HEK293 (cell line): ENCODE results near the gene STRIP1.

Source experiments
- REPIN1 ChIP-seq: fragments of 450-650 bp; formaldehyde crosslinking; IDR thresholded peaks from 2 replicates; pipeline ENCODE4 v1.5.1; 2017; ENCODE audit warnings: missing biosample characterization, missing genetic modification characterization, low read depth
- ZFP41 ChIP-seq: fragments of 450-650 bp; formaldehyde crosslinking; IDR thresholded peaks from 2 replicates; pipeline ENCODE4 v1.5.1; 2016; ENCODE audit warnings: missing biosample characterization, missing genetic modification characterization, borderline replicate concordance
- ZNF133 ChIP-seq: fragments of 450-650 bp; formaldehyde crosslinking; IDR thresholded peaks from 2 replicates; pipeline ENCODE4 v1.5.1; 2016; ENCODE audit warnings: missing biosample characterization, missing genetic modification characterization
- ZNF138 ChIP-seq: fragments of 450-650 bp; formaldehyde crosslinking; IDR thresholded peaks from 2 replicates; pipeline ENCODE4 v1.5.1; 2016; ENCODE audit warnings: missing biosample characterization, missing genetic modification characterization, borderline replicate concordance
- ZNF140 ChIP-seq: fragments of 450-650 bp; formaldehyde crosslinking; IDR thresholded peaks from 2 replicates; pipeline ENCODE4 v1.5.1; 2016; ENCODE audit warnings: missing biosample characterization, missing genetic modification characterization
- ZNF157 ChIP-seq: fragments of 450-650 bp; formaldehyde crosslinking; IDR thresholded peaks from 2 replicates; pipeline ENCODE4 v1.5.1; 2016; ENCODE audit warnings: missing biosample characterization, missing genetic modification characterization
- TF ChIP-seq, protein P1 (sequence below): fragments of 450-650 bp; formaldehyde crosslinking; optimal IDR thresholded peaks from 2 replicates; pipeline ENCODE3; 2016; ENCODE audit warnings: missing biosample characterization, mild to moderate bottlenecking, missing genetic modification characterization
- TF ChIP-seq, protein P2 (sequence below): fragments of 450-650 bp; formaldehyde crosslinking; IDR thresholded peaks from 2 replicates; pipeline ENCODE4 v1.5.1; 2016; ENCODE audit warnings: missing biosample characterization, missing genetic modification characterization
- TF ChIP-seq, protein P3 (sequence below): fragments of 450-650 bp; formaldehyde crosslinking; IDR thresholded peaks from 2 replicates; pipeline ENCODE4 v1.5.1; 2016; ENCODE audit warnings: missing biosample characterization, missing genetic modification characterization, borderline replicate concordance
- TF ChIP-seq, protein P4 (sequence below): fragments of 450-650 bp; formaldehyde crosslinking; IDR thresholded peaks from 2 replicates; pipeline ENCODE4 v1.5.1; 2016; ENCODE audit warnings: missing biosample characterization, missing genetic modification characterization
- TF ChIP-seq, protein P5 (sequence below): fragments of 450-650 bp; formaldehyde crosslinking; IDR thresholded peaks from 2 replicates; pipeline ENCODE4 v1.5.1; 2016; ENCODE audit warnings: missing biosample characterization, missing genetic modification characterization
- TF ChIP-seq, protein P6 (sequence below): fragments of 450-650 bp; formaldehyde crosslinking; IDR thresholded peaks from 2 replicates; pipeline ENCODE4 v1.5.1; 2016; ENCODE audit warnings: missing biosample characterization, missing genetic modification characterization
- TF ChIP-seq, protein P7 (sequence below): fragments of 450-650 bp; formaldehyde crosslinking; IDR thresholded peaks from 2 replicates; pipeline ENCODE4 v1.5.1; 2016; ENCODE audit warnings: missing biosample characterization, missing genetic modification characterization, low read depth

DNA sequence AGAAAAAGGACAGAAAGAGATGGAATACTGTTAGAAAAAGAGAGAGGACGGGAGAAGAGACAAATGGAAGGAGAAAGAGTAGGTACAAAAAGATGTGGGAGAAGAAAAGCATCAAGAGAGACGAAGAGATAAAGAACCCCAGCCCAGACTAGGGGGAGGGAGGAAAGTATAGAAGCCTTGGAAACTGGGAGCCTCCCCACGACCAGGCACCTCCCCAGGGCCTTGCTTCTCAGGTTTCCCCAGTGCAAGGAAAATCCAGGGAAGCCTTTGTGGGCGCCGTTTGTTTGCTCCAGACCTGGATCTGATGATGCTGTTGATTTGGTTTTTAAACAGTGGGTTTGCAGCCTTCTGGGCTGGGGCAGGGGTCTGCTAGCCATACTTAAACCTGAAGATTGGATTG, 51.2 kb downstream of the STRIP1 start:
- no peak for TF ChIP-seq ZNF140 (tag by site-specific recombination)
- no peak for TF ChIP-seq ZNF133 (tag by site-specific recombination)
- TF ChIP-seq, protein P1, sequence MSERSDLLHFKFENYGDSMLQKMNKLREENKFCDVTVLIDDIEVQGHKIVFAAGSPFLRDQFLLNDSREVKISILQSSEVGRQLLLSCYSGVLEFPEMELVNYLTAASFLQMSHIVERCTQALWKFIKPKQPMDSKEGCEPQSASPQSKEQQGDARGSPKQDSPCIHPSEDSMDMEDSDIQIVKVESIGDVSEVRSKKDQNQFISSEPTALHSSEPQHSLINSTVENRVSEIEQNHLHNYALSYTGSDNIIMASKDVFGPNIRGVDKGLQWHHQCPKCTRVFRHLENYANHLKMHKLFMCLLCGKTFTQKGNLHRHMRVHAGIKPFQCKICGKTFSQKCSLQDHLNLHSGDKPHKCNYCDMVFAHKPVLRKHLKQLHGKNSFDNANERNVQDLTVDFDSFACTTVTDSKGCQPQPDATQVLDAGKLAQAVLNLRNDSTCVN: no peak
- TF ChIP-seq, protein P2, sequence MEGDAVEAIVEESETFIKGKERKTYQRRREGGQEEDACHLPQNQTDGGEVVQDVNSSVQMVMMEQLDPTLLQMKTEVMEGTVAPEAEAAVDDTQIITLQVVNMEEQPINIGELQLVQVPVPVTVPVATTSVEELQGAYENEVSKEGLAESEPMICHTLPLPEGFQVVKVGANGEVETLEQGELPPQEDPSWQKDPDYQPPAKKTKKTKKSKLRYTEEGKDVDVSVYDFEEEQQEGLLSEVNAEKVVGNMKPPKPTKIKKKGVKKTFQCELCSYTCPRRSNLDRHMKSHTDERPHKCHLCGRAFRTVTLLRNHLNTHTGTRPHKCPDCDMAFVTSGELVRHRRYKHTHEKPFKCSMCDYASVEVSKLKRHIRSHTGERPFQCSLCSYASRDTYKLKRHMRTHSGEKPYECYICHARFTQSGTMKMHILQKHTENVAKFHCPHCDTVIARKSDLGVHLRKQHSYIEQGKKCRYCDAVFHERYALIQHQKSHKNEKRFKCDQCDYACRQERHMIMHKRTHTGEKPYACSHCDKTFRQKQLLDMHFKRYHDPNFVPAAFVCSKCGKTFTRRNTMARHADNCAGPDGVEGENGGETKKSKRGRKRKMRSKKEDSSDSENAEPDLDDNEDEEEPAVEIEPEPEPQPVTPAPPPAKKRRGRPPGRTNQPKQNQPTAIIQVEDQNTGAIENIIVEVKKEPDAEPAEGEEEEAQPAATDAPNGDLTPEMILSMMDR (tag by site-specific recombination): no peak
- TF ChIP-seq, protein P3, sequence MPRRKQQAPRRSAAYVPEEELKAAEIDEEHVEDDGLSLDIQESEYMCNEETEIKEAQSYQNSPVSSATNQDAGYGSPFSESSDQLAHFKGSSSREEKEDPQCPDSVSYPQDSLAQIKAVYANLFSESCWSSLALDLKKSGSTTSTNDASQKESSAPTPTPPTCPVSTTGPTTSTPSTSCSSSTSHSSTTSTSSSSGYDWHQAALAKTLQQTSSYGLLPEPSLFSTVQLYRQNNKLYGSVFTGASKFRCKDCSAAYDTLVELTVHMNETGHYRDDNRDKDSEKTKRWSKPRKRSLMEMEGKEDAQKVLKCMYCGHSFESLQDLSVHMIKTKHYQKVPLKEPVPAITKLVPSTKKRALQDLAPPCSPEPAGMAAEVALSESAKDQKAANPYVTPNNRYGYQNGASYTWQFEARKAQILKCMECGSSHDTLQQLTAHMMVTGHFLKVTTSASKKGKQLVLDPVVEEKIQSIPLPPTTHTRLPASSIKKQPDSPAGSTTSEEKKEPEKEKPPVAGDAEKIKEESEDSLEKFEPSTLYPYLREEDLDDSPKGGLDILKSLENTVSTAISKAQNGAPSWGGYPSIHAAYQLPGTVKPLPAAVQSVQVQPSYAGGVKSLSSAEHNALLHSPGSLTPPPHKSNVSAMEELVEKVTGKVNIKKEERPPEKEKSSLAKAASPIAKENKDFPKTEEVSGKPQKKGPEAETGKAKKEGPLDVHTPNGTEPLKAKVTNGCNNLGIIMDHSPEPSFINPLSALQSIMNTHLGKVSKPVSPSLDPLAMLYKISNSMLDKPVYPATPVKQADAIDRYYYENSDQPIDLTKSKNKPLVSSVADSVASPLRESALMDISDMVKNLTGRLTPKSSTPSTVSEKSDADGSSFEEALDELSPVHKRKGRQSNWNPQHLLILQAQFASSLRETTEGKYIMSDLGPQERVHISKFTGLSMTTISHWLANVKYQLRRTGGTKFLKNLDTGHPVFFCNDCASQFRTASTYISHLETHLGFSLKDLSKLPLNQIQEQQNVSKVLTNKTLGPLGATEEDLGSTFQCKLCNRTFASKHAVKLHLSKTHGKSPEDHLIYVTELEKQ: no peak
- no peak for TF ChIP-seq ZNF157 (tag by site-specific recombination)
- TF ChIP-seq, protein P4, sequence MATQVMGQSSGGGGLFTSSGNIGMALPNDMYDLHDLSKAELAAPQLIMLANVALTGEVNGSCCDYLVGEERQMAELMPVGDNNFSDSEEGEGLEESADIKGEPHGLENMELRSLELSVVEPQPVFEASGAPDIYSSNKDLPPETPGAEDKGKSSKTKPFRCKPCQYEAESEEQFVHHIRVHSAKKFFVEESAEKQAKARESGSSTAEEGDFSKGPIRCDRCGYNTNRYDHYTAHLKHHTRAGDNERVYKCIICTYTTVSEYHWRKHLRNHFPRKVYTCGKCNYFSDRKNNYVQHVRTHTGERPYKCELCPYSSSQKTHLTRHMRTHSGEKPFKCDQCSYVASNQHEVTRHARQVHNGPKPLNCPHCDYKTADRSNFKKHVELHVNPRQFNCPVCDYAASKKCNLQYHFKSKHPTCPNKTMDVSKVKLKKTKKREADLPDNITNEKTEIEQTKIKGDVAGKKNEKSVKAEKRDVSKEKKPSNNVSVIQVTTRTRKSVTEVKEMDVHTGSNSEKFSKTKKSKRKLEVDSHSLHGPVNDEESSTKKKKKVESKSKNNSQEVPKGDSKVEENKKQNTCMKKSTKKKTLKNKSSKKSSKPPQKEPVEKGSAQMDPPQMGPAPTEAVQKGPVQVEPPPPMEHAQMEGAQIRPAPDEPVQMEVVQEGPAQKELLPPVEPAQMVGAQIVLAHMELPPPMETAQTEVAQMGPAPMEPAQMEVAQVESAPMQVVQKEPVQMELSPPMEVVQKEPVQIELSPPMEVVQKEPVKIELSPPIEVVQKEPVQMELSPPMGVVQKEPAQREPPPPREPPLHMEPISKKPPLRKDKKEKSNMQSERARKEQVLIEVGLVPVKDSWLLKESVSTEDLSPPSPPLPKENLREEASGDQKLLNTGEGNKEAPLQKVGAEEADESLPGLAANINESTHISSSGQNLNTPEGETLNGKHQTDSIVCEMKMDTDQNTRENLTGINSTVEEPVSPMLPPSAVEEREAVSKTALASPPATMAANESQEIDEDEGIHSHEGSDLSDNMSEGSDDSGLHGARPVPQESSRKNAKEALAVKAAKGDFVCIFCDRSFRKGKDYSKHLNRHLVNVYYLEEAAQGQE: no peak
- no peak for TF ChIP-seq REPIN1 (tag by site-specific recombination)
- no peak for TF ChIP-seq ZFP41
- no peak for TF ChIP-seq ZNF138
- TF ChIP-seq, protein P5, sequence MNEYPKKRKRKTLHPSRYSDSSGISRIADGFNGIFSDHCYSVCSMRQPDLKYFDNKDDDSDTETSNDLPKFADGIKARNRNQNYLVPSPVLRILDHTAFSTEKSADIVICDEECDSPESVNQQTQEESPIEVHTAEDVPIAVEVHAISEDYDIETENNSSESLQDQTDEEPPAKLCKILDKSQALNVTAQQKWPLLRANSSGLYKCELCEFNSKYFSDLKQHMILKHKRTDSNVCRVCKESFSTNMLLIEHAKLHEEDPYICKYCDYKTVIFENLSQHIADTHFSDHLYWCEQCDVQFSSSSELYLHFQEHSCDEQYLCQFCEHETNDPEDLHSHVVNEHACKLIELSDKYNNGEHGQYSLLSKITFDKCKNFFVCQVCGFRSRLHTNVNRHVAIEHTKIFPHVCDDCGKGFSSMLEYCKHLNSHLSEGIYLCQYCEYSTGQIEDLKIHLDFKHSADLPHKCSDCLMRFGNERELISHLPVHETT (tag by site-specific recombination): no peak
- TF ChIP-seq, protein P6, sequence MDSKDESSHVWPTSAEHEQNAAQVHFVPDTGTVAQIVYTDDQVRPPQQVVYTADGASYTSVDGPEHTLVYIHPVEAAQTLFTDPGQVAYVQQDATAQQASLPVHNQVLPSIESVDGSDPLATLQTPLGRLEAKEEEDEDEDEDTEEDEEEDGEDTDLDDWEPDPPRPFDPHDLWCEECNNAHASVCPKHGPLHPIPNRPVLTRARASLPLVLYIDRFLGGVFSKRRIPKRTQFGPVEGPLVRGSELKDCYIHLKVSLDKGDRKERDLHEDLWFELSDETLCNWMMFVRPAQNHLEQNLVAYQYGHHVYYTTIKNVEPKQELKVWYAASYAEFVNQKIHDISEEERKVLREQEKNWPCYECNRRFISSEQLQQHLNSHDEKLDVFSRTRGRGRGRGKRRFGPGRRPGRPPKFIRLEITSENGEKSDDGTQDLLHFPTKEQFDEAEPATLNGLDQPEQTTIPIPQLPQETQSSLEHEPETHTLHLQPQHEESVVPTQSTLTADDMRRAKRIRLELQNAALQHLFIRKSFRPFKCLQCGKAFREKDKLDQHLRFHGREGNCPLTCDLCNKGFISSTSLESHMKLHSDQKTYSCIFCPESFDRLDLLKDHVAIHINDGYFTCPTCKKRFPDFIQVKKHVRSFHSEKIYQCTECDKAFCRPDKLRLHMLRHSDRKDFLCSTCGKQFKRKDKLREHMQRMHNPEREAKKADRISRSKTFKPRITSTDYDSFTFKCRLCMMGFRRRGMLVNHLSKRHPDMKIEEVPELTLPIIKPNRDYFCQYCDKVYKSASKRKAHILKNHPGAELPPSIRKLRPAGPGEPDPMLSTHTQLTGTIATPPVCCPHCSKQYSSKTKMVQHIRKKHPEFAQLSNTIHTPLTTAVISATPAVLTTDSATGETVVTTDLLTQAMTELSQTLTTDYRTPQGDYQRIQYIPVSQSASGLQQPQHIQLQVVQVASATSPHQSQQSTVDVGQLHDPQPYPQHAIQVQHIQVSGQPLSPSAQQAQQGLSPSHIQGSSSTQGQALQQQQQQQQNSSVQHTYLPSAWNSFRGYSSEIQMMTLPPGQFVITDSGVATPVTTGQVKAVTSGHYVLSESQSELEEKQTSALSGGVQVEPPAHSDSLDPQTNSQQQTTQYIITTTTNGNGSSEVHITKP: no peak
- TF ChIP-seq, protein P7, sequence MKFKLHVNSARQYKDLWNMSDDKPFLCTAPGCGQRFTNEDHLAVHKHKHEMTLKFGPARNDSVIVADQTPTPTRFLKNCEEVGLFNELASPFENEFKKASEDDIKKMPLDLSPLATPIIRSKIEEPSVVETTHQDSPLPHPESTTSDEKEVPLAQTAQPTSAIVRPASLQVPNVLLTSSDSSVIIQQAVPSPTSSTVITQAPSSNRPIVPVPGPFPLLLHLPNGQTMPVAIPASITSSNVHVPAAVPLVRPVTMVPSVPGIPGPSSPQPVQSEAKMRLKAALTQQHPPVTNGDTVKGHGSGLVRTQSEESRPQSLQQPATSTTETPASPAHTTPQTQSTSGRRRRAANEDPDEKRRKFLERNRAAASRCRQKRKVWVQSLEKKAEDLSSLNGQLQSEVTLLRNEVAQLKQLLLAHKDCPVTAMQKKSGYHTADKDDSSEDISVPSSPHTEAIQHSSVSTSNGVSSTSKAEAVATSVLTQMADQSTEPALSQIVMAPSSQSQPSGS: no peak
